ENCODE measurements around the gene SFXN3. TPM values are rescaled to one million over a fixed set of nuclear protein-coding genes. Genes with fewer than 3 reads are reported as not detected.

SFXN3 gene
- total RNA-seq, 4 donors from 2014 or later, result 26.9 to 131 (median 101) TPM

Other genes starting within 250 kb of the SFXN3 start
- gene SLF2, start 118.3 kb upstream of the SFXN3 start, total RNA-seq, result 10 to 100 TPM; 24.9 to 32.6 (median 28.5) TPM
- 1 to 10 TPM in 1 of 4 donors, under 1 TPM in 2, not detected in 1; under 0.01 to 5.7 (median 0.51) TPM for gene SEMA4G, start 61.7 kb upstream of the SFXN3 start, total RNA-seq
- 10 to 100 TPM; 57.3 to 86.7 (median 65.3) TPM for gene MRPL43, start 43.7 kb upstream of the SFXN3 start, total RNA-seq
- 1 to 10 TPM; 2.4 to 6.2 (median 3.3) TPM for gene TWNK, start 43.7 kb upstream of the SFXN3 start, total RNA-seq
- 100 to 1,000 TPM in 1 of 4 donors, 10 to 100 TPM in 3; 27.4 to 130 (median 45.2) TPM for gene LZTS2, start 31.4 kb upstream of the SFXN3 start, total RNA-seq
- 1 to 10 TPM in 2 of 4 donors, under 1 TPM in 2; 0.22 to 1.7 (median 0.92) TPM for gene PDZD7, start 105 bp upstream of the SFXN3 start, total RNA-seq
- 1 to 10 TPM in 3 of 4 donors, under 1 TPM in 1; 0.98 to 4.9 (median 3.7) TPM for gene KAZALD1, start 30.8 kb downstream of the SFXN3 start, total RNA-seq
- gene TLX1, start 100.1 kb downstream of the SFXN3 start, total RNA-seq, result not detected
- not detected for gene LBX1, start 198.2 kb downstream of the SFXN3 start, total RNA-seq

All from subcutaneous adipose tissue (tissue), 4 donors.